ENCODE data around the gene KRT83. TPM values are rescaled to one million over a fixed set of nuclear protein-coding genes. Genes with fewer than 3 reads are reported as not detected.

KRT83 gene
- polyA plus RNA-seq, 1 donor (not counting 4 experiments of a cell fraction or from before 2014, with no cell fraction given) = not detected

- Histone ChIP-seq H3K4me3 (ENCODE audit: control insufficient read depth in 2 of 3, extremely low read depth in 1 of 3, insufficient read depth in 2 of 3, low read depth in 1 of 3, low read length in 3 of 3) (no peak overlapping the region), H2AFZ (ENCODE audit: control insufficient read depth, low read length) (no peak overlapping the region), H3K79me2 (ENCODE audit: control insufficient read depth, insufficient read depth, low read length) (no peaks in the 10 kb centered on the region), H3K36me3 (ENCODE audit: control insufficient read depth in 2 of 2, extremely low read depth in 1 of 2, insufficient read depth in 2 of 2, low read length in 2 of 2) (no peaks in the 10 kb centered on the region), H3K27me3 (ENCODE audit: control insufficient read depth, extremely low read depth, insufficient read depth, low read length) (peaks cover 11% of the 10 kb centered on the region), H3K9me3 (ENCODE audit: control insufficient read depth, low read depth, low read length) (no peaks in the 10 kb centered on the region), H3K4me2 (ENCODE audit: control insufficient read depth, extremely low read depth, insufficient read depth, low read depth, low read length) (no peak overlapping the region), H3K27ac (ENCODE audit: control insufficient read depth, insufficient read depth, low read length) (no peak overlapping the region), H3K4me1 (ENCODE audit: control insufficient read depth, extremely low read depth, insufficient read depth, low read length) (no peaks in the 10 kb centered on the region), H3K9ac (ENCODE audit: control insufficient read depth, extremely low read depth, insufficient read depth, low read length) (no peak overlapping the region), H4K20me1 (ENCODE audit: control insufficient read depth, extremely low read depth, insufficient read depth, low read length) (no peaks in the 10 kb centered on the region), H3K9me1 (ENCODE audit: control insufficient read depth, extremely low read depth, insufficient read depth, low read length) (no peaks in the 10 kb centered on the region)
- dilution Hi-C loops (cut with MboI; ENCODE audit: extremely low pct_ligation_motif_present, low sequenced_read_pairs) = no loop called here
- no peak for DNase-seq (ENCODE audit: low read depth, low spot score)
- no peak for FAIRE-seq
- no peak for TF ChIP-seq EZH2 (IDR thresholded peaks at IDR 0.05; ENCODE audit: low read length)
- TF ChIP-seq CTCF (optimal IDR thresholded peaks at IDR 0.05 in 1 of 3, IDR thresholded peaks at IDR 0.05 in 1 of 3, conservative IDR thresholded peaks at IDR 0.05 in 1 of 3; ENCODE audit: extremely low read depth in 1 of 3, insufficient read depth in 2 of 3, low read length in 3 of 3) = no peak
Measured at GRCh38 chr12:52316701-52317100, 4.5 kb downstream of the KRT83 start.

- Histone ChIP-seq H4K20me1 (ENCODE audit: control insufficient read depth, extremely low read depth, insufficient read depth, low read length) (no peaks in the 10 kb centered on the region), H3K27me3 (ENCODE audit: control insufficient read depth, extremely low read depth, insufficient read depth, low read length) (peaks cover 11% of the 10 kb centered on the region), H3K4me1 (ENCODE audit: control insufficient read depth, extremely low read depth, insufficient read depth, low read length) (no peaks in the 10 kb centered on the region), H2AFZ (ENCODE audit: control insufficient read depth, low read length) (no peak overlapping the region), H3K27ac (ENCODE audit: control insufficient read depth, insufficient read depth, low read length) (no peak overlapping the region), H3K9me1 (ENCODE audit: control insufficient read depth, extremely low read depth, insufficient read depth, low read length) (no peaks in the 10 kb centered on the region), H3K79me2 (ENCODE audit: control insufficient read depth, insufficient read depth, low read length) (no peaks in the 10 kb centered on the region), H3K36me3 (ENCODE audit: control insufficient read depth in 2 of 2, extremely low read depth in 1 of 2, insufficient read depth in 2 of 2, low read length in 2 of 2) (no peaks in the 10 kb centered on the region), H3K9me3 (ENCODE audit: control insufficient read depth, low read depth, low read length) (no peaks in the 10 kb centered on the region), H3K9ac (ENCODE audit: control insufficient read depth, extremely low read depth, insufficient read depth, low read length) (no peak overlapping the region), H3K4me2 (ENCODE audit: control insufficient read depth, extremely low read depth, insufficient read depth, low read depth, low read length) (no peak overlapping the region), H3K4me3 (ENCODE audit: control insufficient read depth in 2 of 3, extremely low read depth in 1 of 3, insufficient read depth in 2 of 3, low read depth in 1 of 3, low read length in 3 of 3) (no peak overlapping the region)
- DNase-seq (ENCODE audit: low read depth, low spot score) (no peak), FAIRE-seq (no peak)
- TF ChIP-seq EZH2 (IDR thresholded peaks at IDR 0.05; ENCODE audit: low read length) (no peak), CTCF (optimal IDR thresholded peaks at IDR 0.05 in 1 of 3, IDR thresholded peaks at IDR 0.05 in 1 of 3, conservative IDR thresholded peaks at IDR 0.05 in 1 of 3; ENCODE audit: extremely low read depth in 1 of 3, insufficient read depth in 2 of 3, low read length in 3 of 3) (no peak)
- dilution Hi-C loops (cut with MboI; ENCODE audit: extremely low pct_ligation_motif_present, low sequenced_read_pairs) = no loop called here
Measured at GRCh38 chr12:52316290-52316689, 4.9 kb downstream of the KRT83 start.
